SK-N-MC (cell line): ENCODE results near the gene ABCG4.

ENCODE experiments used
- EZH2 ChIP-seq: fragments of 200-600 bp; sonication (generic); IDR thresholded peaks from one replicate; pipeline ENCODE4 v1.6.1; 2017; ENCODE audit warnings: antibody characterized with exemption
- FOXP2 ChIP-seq: optimal IDR thresholded peaks from 2 replicates; pipeline ENCODE3; 2011; ENCODE audit warnings: mild to moderate bottlenecking, moderate library complexity; ENCODE audit not compliant: insufficient read depth; ENCODE audit errors: extremely low read length, control extremely low read depth
- POLR2AphosphoS5 ChIP-seq: IDR thresholded peaks from 2 replicates; pipeline ENCODE4 v1.6.1; 2012; ENCODE audit warnings: mild to moderate bottlenecking, low read depth, low read length, borderline replicate concordance

- TF ChIP-seq POLR2AphosphoS5 (no peak), EZH2 (no peak), FOXP2 (no peak)
Measured at GRCh38 chr11:119161871-119162270, 13.0 kb downstream of the ABCG4 start.
